IMR-90 (cell line): Measurements from ENCODE around the gene MRGPRF. TPM values are rescaled to one million over a fixed set of nuclear protein-coding genes. Genes with fewer than 3 reads are reported as not detected.

ENCODE experiments used
- ATAC-seq: fragments of 200-7000 bp; cut with Tn5 transposase; 2 replicates; pipeline ENCODE4 v1.9.1; 2020; ENCODE audit warnings: low read depth, mild to moderate bottlenecking, moderate library complexity
- BruUV-seq: library from RNA; stranded (reverse); fragments of 400-500 nt; replicated peaks from 2 replicates; lab custom pipeline; 2021; lab: Mats Ljungman, UMichigan
- CTCF ChIA-PET: fragments of 300-600 bp; formaldehyde crosslinking; extraction: SDS; loops from one replicate; lab custom pipeline; 2021; ENCODE audit warnings: antibody characterized with exemption; lab: Yijun Ruan, JAX
- POLR2A ChIA-PET: fragments of 300-600 bp; sonication (Branson Sonifier 250); formaldehyde crosslinking; loops from one replicate; lab custom pipeline; 2022; ENCODE audit warnings: antibody characterized with exemption; ENCODE audit not compliant: unreplicated experiment; lab: Charles Lee
- DNase-seq: peaks from one replicate; pipeline ENCODE4 v3.0.0; 2013
- H2AFZ ChIP-seq: replicated peaks from 2 replicates; pipeline ENCODE3; 2013; ENCODE audit warnings: low read length, mild to moderate bottlenecking; ENCODE audit not compliant: poor library complexity
- H2AK5ac ChIP-seq: 2 replicates; pipeline ENCODE4 v1.6.1; 2013; ENCODE audit warnings: low read depth, low read length, inconsistent platforms
- H2AK9ac ChIP-seq: replicated peaks from 2 replicates; pipeline ENCODE3; 2013; ENCODE audit warnings: mild to moderate bottlenecking, low read depth, low read length, moderate library complexity; ENCODE audit not compliant: poor library complexity
- H2BK120ac ChIP-seq: 2 replicates; pipeline ENCODE4 v1.6.1; 2013; ENCODE audit warnings: low read depth, low read length, inconsistent platforms
- H2BK15ac ChIP-seq: 3 replicates; pipeline ENCODE4 v1.6.1; 2013; ENCODE audit warnings: low read depth, low read length, inconsistent platforms
- H2BK20ac ChIP-seq: 2 replicates; pipeline ENCODE4 v1.6.1; 2013; ENCODE audit warnings: low read depth, mild to moderate bottlenecking, inconsistent platforms, low read length, moderate library complexity
- H2BK5ac ChIP-seq: 2 replicates; pipeline ENCODE4 v1.6.1; 2013; ENCODE audit warnings: mild to moderate bottlenecking, low read depth, low read length, inconsistent platforms; ENCODE audit not compliant: poor library complexity, severe bottlenecking
- H3K14ac ChIP-seq: replicated peaks from 2 replicates; pipeline ENCODE4 v1.6.1; 2013; ENCODE audit warnings: low read depth, low read length, inconsistent platforms
- H3K18ac ChIP-seq: 2 replicates; pipeline ENCODE4 v1.6.1; 2013; ENCODE audit warnings: low read depth, low read length, control low read depth
- H3K23ac ChIP-seq: 2 replicates; pipeline ENCODE4 v1.6.1; 2013; ENCODE audit warnings: low read depth, low read length, inconsistent platforms
- H3K27ac ChIP-seq: 2 replicates; pipeline ENCODE4 v1.5.1; 2013; ENCODE audit warnings: mild to moderate bottlenecking, control low read depth, low read length; ENCODE audit not compliant: insufficient read depth
- H3K27me3 ChIP-seq: 2 replicates; pipeline ENCODE4 v1.6.1; 2013; ENCODE audit warnings: low read length; ENCODE audit not compliant: control insufficient read depth, insufficient read depth
- H3K36me3 ChIP-seq: 2 replicates; pipeline ENCODE4 v1.6.1; 2013; ENCODE audit warnings: low read length, mixed read lengths; ENCODE audit not compliant: control insufficient read depth, insufficient read depth
- H3K4ac ChIP-seq: 2 replicates; pipeline ENCODE4 v1.6.1; 2013; ENCODE audit warnings: low read depth, low read length, inconsistent platforms
- H3K4me1 ChIP-seq: 2 replicates; pipeline ENCODE4 v1.6.1; 2013; ENCODE audit warnings: low read length, mixed read lengths; ENCODE audit not compliant: control insufficient read depth, insufficient read depth
- H3K4me2 ChIP-seq: 2 replicates; pipeline ENCODE4 v1.6.1; 2013; ENCODE audit warnings: low read depth, mild to moderate bottlenecking, control low read depth, low read length, moderate library complexity
- H3K4me3 ChIP-seq: 2 replicates; pipeline ENCODE4 v1.5.1; 2013; ENCODE audit warnings: low read depth, mild to moderate bottlenecking, control low read depth, low read length, moderate library complexity; ENCODE audit not compliant: insufficient read depth
- H3K56ac ChIP-seq: 2 replicates; pipeline ENCODE4 v1.6.1; 2013; ENCODE audit warnings: low read length, inconsistent platforms; ENCODE audit not compliant: insufficient read depth; ENCODE audit errors: extremely low read depth
- H3K79me1 ChIP-seq, 2 experiments: 2 replicates each; pipeline ENCODE4 v1.6.1; 2013; ENCODE audit warnings: low read length in 2 of 2, inconsistent platforms in 1 of 2, low read depth in 1 of 2
- H3K9ac ChIP-seq: 2 replicates; pipeline ENCODE4 v1.6.1; 2013; ENCODE audit warnings: low read depth, low read length, control low read depth
- H3K9me1 ChIP-seq: 2 replicates; pipeline ENCODE4 v1.6.1; 2013; ENCODE audit warnings: low read length, inconsistent platforms; ENCODE audit not compliant: insufficient read depth
- H3K9me3 ChIP-seq: 2 replicates; pipeline ENCODE4 v1.6.1; 2013; ENCODE audit warnings: low read length; ENCODE audit not compliant: control insufficient read depth, insufficient read depth
- H4K20me1 ChIP-seq: 2 replicates; pipeline ENCODE4 v1.6.1; 2013; ENCODE audit warnings: low read length, inconsistent platforms; ENCODE audit not compliant: insufficient read depth
- H4K5ac ChIP-seq: 2 replicates; pipeline ENCODE4 v1.6.1; 2013; ENCODE audit warnings: mild to moderate bottlenecking, low read depth, low read length, control low read depth
- H4K8ac ChIP-seq, 2 experiments: 2 replicates each; pipeline ENCODE4 v1.6.1; 2013; ENCODE audit warnings: low read depth in 2 of 2, low read length in 2 of 2, control low read depth in 1 of 2, inconsistent platforms in 1 of 2
- H4K91ac ChIP-seq: 2 replicates; pipeline ENCODE4 v1.6.1; 2013; ENCODE audit warnings: low read depth, low read length, inconsistent platforms; ENCODE audit not compliant: insufficient read depth
- CEBPB ChIP-seq: IDR thresholded peaks from 2 replicates; pipeline ENCODE4 v1.6.1; 2012; ENCODE audit warnings: low read depth, low read length, improper control_type of control experiment
- CHD1 ChIP-seq: IDR thresholded peaks from 2 replicates; pipeline ENCODE4 v1.6.1; 2012; ENCODE audit warnings: low read depth, low read length, improper control_type of control experiment
- CTCF ChIP-seq: conservative IDR thresholded peaks from 2 replicates; pipeline ENCODE4 v1.5.1; 2012; ENCODE audit warnings: mild to moderate bottlenecking, low read depth, low read length, improper control_type of control experiment
- FOS ChIP-seq: fragments of 150-350 bp; IDR thresholded peaks from 2 replicates; pipeline ENCODE4 v1.6.1; 2016; ENCODE audit warnings: low read depth, low read length
- MAZ ChIP-seq: IDR thresholded peaks from 2 replicates; pipeline ENCODE4 v1.6.1; 2012; ENCODE audit warnings: low read depth, mild to moderate bottlenecking, low read length, improper control_type of control experiment, moderate library complexity, borderline replicate concordance
- MXI1 ChIP-seq: IDR thresholded peaks from 2 replicates; pipeline ENCODE4 v1.6.1; 2012; ENCODE audit warnings: low read depth, mild to moderate bottlenecking, low read length, moderate library complexity, borderline replicate concordance
- WGBS, 2 experiments: methylation state at CpG; one replicate each; pipeline versions ENCODE4 v1.1.5 to v1.1.7; 2013; ENCODE audit warnings: missing lambda C conversion rate in 2 of 2; ENCODE audit not compliant: insufficient read length in 1 of 2; ENCODE audit errors: extremely low coverage in 2 of 2; 5-methylcytosine and 5-hydroxymethylcytosine counted together
- dilution Hi-C: fragments of 300-500 bp; cut with HindIII; formaldehyde crosslinking; loops from one replicate; pipeline ENCODE4 v1.14.3; 2018; ENCODE audit warnings: low sequenced_read_pairs; ENCODE audit not compliant: unreplicated experiment
- in situ Hi-C: fragments of 300-500 bp; cut with MboI; formaldehyde crosslinking; loops from 3 replicates; pipeline ENCODE4 v1.14.3; 2019; ENCODE audit warnings: low sequenced_read_pairs, inconsistent platforms, mixed read lengths
- intact Hi-C: fragments of 100-400 bp; cut with micrococcal nuclease; formaldehyde crosslinking; loops from 2 replicates; pipeline ENCODE4 v1.10.0; 2022
- polyA plus RNA-seq, 3 experiments: library from polyadenylated mRNA; depleted of rRNA; stranded (reverse); fragments of >200 nt; gene quantifications; 2 replicates each; pipeline ENCODE4 v1.2.3, GENCODE V29; 2012; ENCODE audit warnings: low replicate concordance in 1 of 3
- total RNA-seq: library from RNA; depleted of rRNA; stranded (reverse); fragments of >200 nt; gene quantifications from 2 replicates; pipeline ENCODE4 v1.2.3, GENCODE V29; 2012

Gene MRGPRF
- total and polyA plus RNA-seq, 2 of the 4 experiments (the other 2 are of a cell fraction): 6.3 to 28.8 TPM

GRCh38 chr11:69012092-69013008 is 696 bp downstream of the MRGPRF start:
- DNase-seq: peak; percentile 57
- peaks cover 48% of the 10 kb centered on the region for H3K4me1 ChIP-seq
- WGBS, 2 experiments: 27% methylated on average over 3 of the region's 21 CpGs; no CpG with 5 or more reads in 1 of the 2 experiments

More at GRCh38 chr11:69012092-69013008, 696 bp downstream of the MRGPRF start:
- Histone ChIP-seq H2BK5ac (peak overlapping the region; percentile 97), H3K4ac (peak overlapping the region; percentile 98), H2BK15ac (peak overlapping the region; percentile 88; the same call in 2 of the 3 replicates), H3K79me1 (peaks cover 18 to 49% of the 10 kb centered on the region in 2 experiments; a peak in 3 of 4 replicates), H3K18ac (peak overlapping the region; percentile 90), H2AK9ac (peak overlapping the region; percentile 100), H2BK20ac (peak overlapping the region; percentile 70; the same call in 1 of the 2 replicates), H3K9me1 (peaks cover 18% of the 10 kb centered on the region), H3K4me3 (peak overlapping the region; percentile 68), H3K56ac (peak overlapping the region; percentile 92), H4K8ac (peak overlapping the region; percentile 70 to 89), H3K9ac (peak overlapping the region; percentile 95), H2AK5ac (peak overlapping the region; percentile 98), H3K27me3 (no peaks in the 10 kb centered on the region), H4K91ac (peak overlapping the region; percentile 92), H3K4me2 (peak overlapping the region; percentile 90), H4K20me1 (peaks cover 8% of the 10 kb centered on the region), H3K23ac (peak overlapping the region; percentile 91), H3K14ac (peak overlapping the region; percentile 99), H3K36me3 (peaks cover 7% of the 10 kb centered on the region), H3K27ac (peak overlapping the region; percentile 99), H2AFZ (peak overlapping the region; percentile 89), H2BK120ac (peak overlapping the region; percentile 96), H4K5ac (peak overlapping the region; percentile 80), H3K9me3 (no peaks in the 10 kb centered on the region)
- POLR2A ChIA-PET: interaction anchor here (0.8 kb wide), 1 partner anchor 66 kb away, joined by 7 read pairs; no protein-coding TSS in a partner anchor
- ATAC-seq: peak; percentile 1; the same call in 1 of the 2 replicates
- CTCF ChIA-PET: interaction anchor here (0.6 to 2.5 kb wide), 5 partner anchors 12 to 1275 kb away, joined by 3 to 11 read pairs (median 4); no protein-coding TSS in a partner anchor
- BruUV-seq: no TSS peak
- intact Hi-C loops (loop anchor here (1.0 to 5.0 kb wide), 5 partner anchors 32 to 631 kb away; partner anchors contain the start of gene CPT1A), dilution Hi-C loops (no loop called here), in situ Hi-C loops (no loop called here)
- peak; percentile 19; the same call in 1 of the 2 replicates for TF ChIP-seq MAZ
- 0 out of 2 replicates have a peak, but pooled peaks have one; percentile 15 for TF ChIP-seq CTCF
- TF ChIP-seq CHD1: no peak
- TF ChIP-seq FOS: no peak
- peak; percentile 36; the same call in 1 of the 2 replicates for TF ChIP-seq MXI1
- peak; percentile 82 for TF ChIP-seq CEBPB
